H9 (cell line): ENCODE measurements around the gene PRKAG2. TPM values are rescaled to one million over a fixed set of nuclear protein-coding genes. Genes with fewer than 3 reads are reported as not detected.

Experiments used
- DNase-seq: peaks from one replicate; pipeline ENCODE4 v3.0.0-alpha.2; 2017
- H2AFZ ChIP-seq: one replicate; pipeline ENCODE4 v1.6.1; 2013; ENCODE audit warnings: mild to moderate bottlenecking, low read length, control low read depth, moderate library complexity
- H2AK5ac ChIP-seq: 2 replicates; pipeline ENCODE4 v1.6.1; 2013; ENCODE audit warnings: low read length, control low read depth, mixed read lengths; ENCODE audit not compliant: insufficient read length
- H2BK120ac ChIP-seq: one replicate; pipeline ENCODE4 v1.6.1; 2013; ENCODE audit warnings: low read depth, mild to moderate bottlenecking, low read length, control low read depth, inconsistent platforms; ENCODE audit not compliant: poor library complexity, severe bottlenecking
- H2BK12ac ChIP-seq: 2 replicates; pipeline ENCODE4 v1.6.1; 2013; ENCODE audit warnings: low read length, control low read depth, mixed read lengths, low read depth; ENCODE audit not compliant: insufficient read length
- H2BK15ac ChIP-seq: 2 replicates; pipeline ENCODE4 v1.6.1; 2013; ENCODE audit warnings: low read depth, low read length, control low read depth
- H2BK20ac ChIP-seq: one replicate; pipeline ENCODE4 v1.6.1; 2013; ENCODE audit warnings: low read depth, mild to moderate bottlenecking, low read length, control low read depth, inconsistent platforms; ENCODE audit not compliant: poor library complexity, severe bottlenecking
- H2BK5ac ChIP-seq: 2 replicates; pipeline ENCODE4 v1.6.1; 2013; ENCODE audit warnings: low read length, control low read depth, mixed read lengths; ENCODE audit not compliant: insufficient read length
- H3K14ac ChIP-seq: 2 replicates; pipeline ENCODE4 v1.6.1; 2013; ENCODE audit warnings: low read length, control low read depth; ENCODE audit not compliant: insufficient read depth
- H3K18ac ChIP-seq: 2 replicates; pipeline ENCODE4 v1.6.1; 2013; ENCODE audit warnings: low read depth, mild to moderate bottlenecking, mixed read lengths, low read length, control low read depth; ENCODE audit not compliant: insufficient read length
- H3K23ac ChIP-seq: 2 replicates; pipeline ENCODE4 v1.6.1; 2013; ENCODE audit warnings: low read length, control low read depth, mixed read lengths, low read depth; ENCODE audit not compliant: insufficient read length
- H3K23me2 ChIP-seq: 2 replicates; pipeline ENCODE4 v1.6.1; 2013; ENCODE audit warnings: low read depth, mild to moderate bottlenecking, mixed read lengths, low read length, control low read depth; ENCODE audit not compliant: insufficient read length, poor library complexity, severe bottlenecking
- H3K27ac ChIP-seq: 2 replicates; pipeline ENCODE4 v1.5.1; 2013; ENCODE audit warnings: low read length, control low read depth, mixed read lengths, low read depth; ENCODE audit not compliant: insufficient read length
- H3K27me3 ChIP-seq: 2 replicates; pipeline ENCODE4 v1.6.1; 2013; ENCODE audit warnings: low read length, control low read depth, inconsistent platforms; ENCODE audit not compliant: insufficient read depth
- H3K4ac ChIP-seq: 2 replicates; pipeline ENCODE4 v1.6.1; 2013; ENCODE audit warnings: low read depth, mild to moderate bottlenecking, control low read depth, inconsistent platforms, low read length, moderate library complexity
- H3K4me1 ChIP-seq: 2 replicates; pipeline ENCODE4 v1.6.1; 2013; ENCODE audit warnings: low read length, control low read depth, inconsistent platforms; ENCODE audit not compliant: insufficient read depth
- H3K4me2 ChIP-seq: 2 replicates; pipeline ENCODE4 v1.6.1; 2013; ENCODE audit warnings: low read length, control low read depth, mixed read lengths; ENCODE audit not compliant: insufficient read length, insufficient read depth
- H3K56ac ChIP-seq: 2 replicates; pipeline ENCODE4 v1.6.1; 2013; ENCODE audit warnings: low read depth, mild to moderate bottlenecking, mixed read lengths, low read length, control low read depth; ENCODE audit not compliant: insufficient read length
- H3K79me1 ChIP-seq: 2 replicates; pipeline ENCODE4 v1.6.1; 2013; ENCODE audit warnings: low read depth, mild to moderate bottlenecking, moderate library complexity, low read length, control low read depth, inconsistent platforms; ENCODE audit not compliant: insufficient read depth, poor library complexity, severe bottlenecking
- H3K79me2 ChIP-seq: 2 replicates; pipeline ENCODE4 v1.6.1; 2013; ENCODE audit warnings: low read length, control low read depth, inconsistent platforms; ENCODE audit not compliant: insufficient read depth
- H3K9ac ChIP-seq: 2 replicates; pipeline ENCODE4 v1.6.1; 2013; ENCODE audit warnings: low read length, control low read depth, mixed read lengths; ENCODE audit not compliant: insufficient read length; ENCODE audit errors: extremely low read depth
- H3K9me3 ChIP-seq: one replicate; pipeline ENCODE4 v1.6.1; 2013; ENCODE audit warnings: low read depth, low read length, inconsistent platforms; ENCODE audit not compliant: control insufficient read depth
- H3T11ph ChIP-seq: one replicate; pipeline ENCODE4 v1.6.1; 2013; ENCODE audit warnings: mild to moderate bottlenecking, low read length, control low read depth, inconsistent platforms
- H4K20me1 ChIP-seq: one replicate; pipeline ENCODE4 v1.6.1; 2013; ENCODE audit not compliant: control insufficient read depth, insufficient read length, insufficient read depth
- H4K5ac ChIP-seq: 2 replicates; pipeline ENCODE4 v1.6.1; 2013; ENCODE audit warnings: low read depth, mild to moderate bottlenecking, mixed read lengths, low read length, control low read depth; ENCODE audit not compliant: insufficient read length
- H4K8ac ChIP-seq: replicated peaks from 2 replicates; pipeline ENCODE4 v1.6.1; 2013; ENCODE audit warnings: low read length, control low read depth, mixed read lengths, low read depth; ENCODE audit not compliant: insufficient read length
- H4K91ac ChIP-seq: 2 replicates; pipeline ENCODE4 v1.6.1; 2013; ENCODE audit warnings: low read depth, mild to moderate bottlenecking, moderate library complexity, mixed read lengths, low read length, control low read depth; ENCODE audit not compliant: insufficient read length
- H3K27ac Mint-ChIP-seq, 3 experiments: 2 replicates in 2 of 3; 3 replicates in 1 of 3; pipeline ENCODE4 v1.8.0; 2020 to 2021; ENCODE audit warnings: mixed read lengths in 3 of 3, mild to moderate bottlenecking in 1 of 3, moderate library complexity in 1 of 3
- H3K27me3 Mint-ChIP-seq: 2 replicates; pipeline ENCODE4 v1.8.0; 2021; ENCODE audit warnings: low read depth, mild to moderate bottlenecking, moderate library complexity, mixed read lengths
- H3K36me3 Mint-ChIP-seq, 3 experiments: 2 replicates in 2 of 3; 3 replicates in 1 of 3; pipeline ENCODE4 v1.8.0; 2020 to 2021; ENCODE audit warnings: low read depth in 3 of 3, mixed read lengths in 3 of 3; ENCODE audit not compliant: insufficient read depth in 1 of 3
- H3K4me1 Mint-ChIP-seq, 2 experiments: 2 replicates each; pipeline ENCODE4 v1.8.0; 2020; ENCODE audit warnings: mixed read lengths in 2 of 2
- H3K4me3 Mint-ChIP-seq, 2 experiments: 2 replicates in 1 of 2; 3 replicates in 1 of 2; pipeline ENCODE4 v1.8.0; 2020 to 2021; ENCODE audit warnings: mild to moderate bottlenecking in 2 of 2, mixed read lengths in 2 of 2, moderate library complexity in 1 of 2
- H3K9me3 Mint-ChIP-seq, 2 experiments: 2 replicates in 1 of 2; 3 replicates in 1 of 2; pipeline ENCODE4 v1.8.0; 2020; ENCODE audit warnings: mild to moderate bottlenecking in 2 of 2, mixed read lengths in 2 of 2, moderate library complexity in 1 of 2
- WGBS: extraction: QIAGEN DNeasy Blood & Tissue Kit; methylation state at CpG from one replicate; pipeline ENCODE4 v1.1.7; 2013; ENCODE audit warnings: missing lambda C conversion rate, low lambda C conversion rate, mixed read lengths; ENCODE audit not compliant: insufficient read length; ENCODE audit errors: extremely low coverage; 5-methylcytosine and 5-hydroxymethylcytosine counted together
- total RNA-seq: library from RNA; stranded (reverse); gene quantifications from 2 replicates; pipeline ENCODE4 v1.2.1, GENCODE V29; 2021
- TF ChIP-seq, protein P1 (sequence below): fragments of 200-600 bp; sonication (generic); conservative IDR thresholded peaks from 3 replicates; pipeline ENCODE4 v1.8.0; 2021; ENCODE audit warnings: antibody characterized with exemption, mild to moderate bottlenecking

The PRKAG2 gene
- total RNA-seq, 1 experiment from 2014 or later = 11.8 TPM

GRCh38 chr7:151652111-151652510, 224.8 kb downstream of the PRKAG2 start:
- no peak overlapping the region for H4K91ac ChIP-seq
- H3K23me2 ChIP-seq = no peaks in the 10 kb centered on the region
- no peak overlapping the region for H3K56ac ChIP-seq
- H3K9me3 ChIP-seq = no peaks in the 10 kb centered on the region
- no peak overlapping the region for H2BK5ac ChIP-seq
- no peaks in the 10 kb centered on the region for H3K4me1 ChIP-seq
- H2BK120ac ChIP-seq = no peak overlapping the region
- H2BK15ac ChIP-seq = no peak overlapping the region
- no peak overlapping the region for H2BK20ac ChIP-seq
- no peak overlapping the region for H3K14ac ChIP-seq
- no peak overlapping the region for H3K4ac ChIP-seq
- DNase-seq = no peak
- no peak overlapping the region for H3K4me3 Mint-ChIP-seq
- H2AFZ ChIP-seq = no peak overlapping the region
- H3K79me2 ChIP-seq = no peaks in the 10 kb centered on the region
- no peak overlapping the region for H3K18ac ChIP-seq
- no peaks in the 10 kb centered on the region for H3K79me1 ChIP-seq
- H4K20me1 ChIP-seq = no peaks in the 10 kb centered on the region
- WGBS = no CpG with 5 or more reads among the region's 5 CpGs
- no peaks in the 10 kb centered on the region; the same call in 1 of the 2 replicates for H3K27me3 Mint-ChIP-seq
- no peak overlapping the region for H4K8ac ChIP-seq
- H3K9me3 Mint-ChIP-seq = no peaks in the 10 kb centered on the region
- no peak overlapping the region for H2BK12ac ChIP-seq
- H4K5ac ChIP-seq = no peak overlapping the region
- H2AK5ac ChIP-seq = no peak overlapping the region
- H3K27ac Mint-ChIP-seq = no peak overlapping the region
- no peak overlapping the region for H3K23ac ChIP-seq
- no peak overlapping the region for H3K9ac ChIP-seq
- H3K27ac ChIP-seq = no peak overlapping the region
- TF ChIP-seq, protein P1, sequence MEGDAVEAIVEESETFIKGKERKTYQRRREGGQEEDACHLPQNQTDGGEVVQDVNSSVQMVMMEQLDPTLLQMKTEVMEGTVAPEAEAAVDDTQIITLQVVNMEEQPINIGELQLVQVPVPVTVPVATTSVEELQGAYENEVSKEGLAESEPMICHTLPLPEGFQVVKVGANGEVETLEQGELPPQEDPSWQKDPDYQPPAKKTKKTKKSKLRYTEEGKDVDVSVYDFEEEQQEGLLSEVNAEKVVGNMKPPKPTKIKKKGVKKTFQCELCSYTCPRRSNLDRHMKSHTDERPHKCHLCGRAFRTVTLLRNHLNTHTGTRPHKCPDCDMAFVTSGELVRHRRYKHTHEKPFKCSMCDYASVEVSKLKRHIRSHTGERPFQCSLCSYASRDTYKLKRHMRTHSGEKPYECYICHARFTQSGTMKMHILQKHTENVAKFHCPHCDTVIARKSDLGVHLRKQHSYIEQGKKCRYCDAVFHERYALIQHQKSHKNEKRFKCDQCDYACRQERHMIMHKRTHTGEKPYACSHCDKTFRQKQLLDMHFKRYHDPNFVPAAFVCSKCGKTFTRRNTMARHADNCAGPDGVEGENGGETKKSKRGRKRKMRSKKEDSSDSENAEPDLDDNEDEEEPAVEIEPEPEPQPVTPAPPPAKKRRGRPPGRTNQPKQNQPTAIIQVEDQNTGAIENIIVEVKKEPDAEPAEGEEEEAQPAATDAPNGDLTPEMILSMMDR = no peak
- no peak overlapping the region for H3K4me2 ChIP-seq
- no peaks in the 10 kb centered on the region for H3K27me3 ChIP-seq
- H3T11ph ChIP-seq = no peak overlapping the region
- no peaks in the 10 kb centered on the region for H3K36me3 Mint-ChIP-seq
- peaks cover 4 to 5% of the 10 kb centered on the region in 2 experiments for H3K4me1 Mint-ChIP-seq
